Retina (tissue), 1 donor: ENCODE measurements around the gene CCL17.
A peak's percentile ranks its signal among the peaks of the same experiment; 100 is the strongest.

ENCODE experiments used
- DNase-seq: peaks from one replicate; pipeline ENCODE4 v3.0.0-alpha.2; 2016

The CCL17 gene

DNA sequence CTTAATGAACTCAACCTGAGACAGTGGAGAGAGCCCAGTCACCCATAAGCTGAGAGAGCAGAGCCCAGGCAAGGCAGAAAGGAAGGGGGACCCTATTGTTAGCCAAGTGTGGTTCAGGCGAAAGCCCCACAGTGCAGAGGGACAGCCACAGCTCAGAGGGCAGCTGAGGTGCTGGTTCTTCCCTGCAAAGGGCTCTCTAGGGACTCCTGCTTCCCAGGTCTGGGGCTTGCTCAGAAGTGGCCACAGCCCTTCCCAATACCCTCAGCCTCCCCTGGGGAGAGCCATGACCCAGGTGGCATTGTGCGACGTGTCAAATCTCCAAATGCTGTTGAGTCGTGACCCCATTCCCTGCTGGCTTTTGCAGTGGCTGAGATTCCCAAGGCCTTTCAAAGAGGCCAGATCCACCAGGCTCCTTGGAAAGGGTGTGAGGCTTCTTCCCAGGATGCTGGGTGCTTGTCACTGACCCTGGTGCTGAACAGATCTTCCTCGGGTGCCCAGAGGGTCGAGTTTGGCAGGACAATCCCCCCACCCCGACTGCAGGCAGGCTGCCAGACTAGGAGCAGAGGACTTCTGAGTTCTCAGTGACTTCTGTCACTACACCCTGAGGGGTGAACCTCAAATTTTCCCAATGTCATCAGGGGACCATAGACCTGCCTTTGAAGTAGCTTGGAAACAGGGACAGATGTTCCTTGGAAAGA lies 2.5 kb upstream of the CCL17 start:
- no peak for DNase-seq

DNA sequence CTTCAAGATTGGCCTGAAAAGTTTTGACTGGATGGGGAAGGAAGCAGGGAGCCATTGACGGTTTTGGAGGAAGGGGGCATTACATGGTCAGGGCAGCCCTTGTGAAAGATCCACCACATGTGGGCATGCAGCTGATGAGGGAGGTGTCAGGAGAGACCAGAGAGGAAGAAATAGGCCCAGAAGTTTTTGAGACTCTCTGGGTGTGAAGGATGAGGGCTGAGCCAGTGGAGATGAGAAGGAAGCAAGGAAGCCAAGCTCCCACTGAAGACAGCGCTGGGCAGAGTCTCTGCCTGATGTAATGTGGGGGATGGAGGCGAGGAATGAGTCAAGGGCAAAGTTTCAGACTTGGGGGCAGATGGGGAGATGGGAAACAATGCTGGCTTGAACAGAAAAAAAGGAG lies 530 bp downstream of the CCL17 start:
- DNase-seq, result no peak

DNA sequence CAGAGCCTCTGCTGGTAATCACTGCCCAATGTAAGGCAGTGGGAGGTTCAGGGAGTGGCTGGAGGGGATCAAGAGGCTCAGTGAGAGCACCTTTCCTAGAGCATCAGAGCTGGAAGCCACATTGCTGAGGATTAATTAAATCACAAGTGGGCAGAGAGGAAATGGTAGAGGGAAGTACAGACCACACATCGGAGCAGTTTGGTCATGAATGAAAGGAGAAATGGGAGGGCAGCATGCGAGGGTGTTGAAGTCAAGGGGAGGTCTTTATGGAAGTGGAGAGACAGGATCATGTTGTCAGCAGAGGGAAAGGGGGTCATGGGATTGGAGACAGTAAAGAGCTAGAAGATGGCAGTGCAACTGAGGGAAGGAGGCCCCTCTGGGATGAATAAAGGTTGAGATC lies 2.3 kb downstream of the CCL17 start:
- DNase-seq, result no peak

DNA sequence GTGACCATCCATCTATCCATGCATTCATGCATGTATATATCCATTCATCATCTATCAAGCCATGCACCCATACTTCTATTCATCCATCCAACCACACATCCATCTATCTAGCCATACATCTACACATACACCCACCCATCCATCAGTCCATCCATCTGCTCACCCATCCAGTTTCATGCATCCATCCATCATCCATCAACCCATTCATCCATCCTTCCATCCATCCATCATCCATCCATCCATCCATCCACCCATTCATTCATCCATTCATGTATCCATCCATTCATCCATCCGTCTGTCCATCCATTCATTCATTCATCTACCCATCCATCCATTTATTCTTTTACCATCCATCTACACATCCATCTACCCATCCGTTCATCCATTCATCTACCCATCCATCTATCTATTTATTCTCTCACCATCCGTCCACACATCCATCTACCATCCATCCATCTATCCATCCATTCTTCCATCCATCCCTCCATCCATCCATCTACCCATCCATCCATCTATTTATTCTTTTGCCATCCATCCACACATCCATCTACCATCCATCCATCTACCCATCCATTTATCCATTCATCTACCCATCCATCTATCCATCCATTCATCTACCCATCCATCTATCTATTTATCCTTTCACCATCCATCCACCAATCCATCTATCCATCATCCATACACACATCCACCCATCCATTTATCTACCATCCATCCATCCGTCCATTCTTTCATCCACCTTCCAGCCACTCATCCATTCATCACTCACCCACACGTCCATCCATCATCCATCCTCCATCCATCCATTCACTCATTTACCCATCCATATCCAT lies 3.2 kb downstream of the CCL17 start:
- DNase-seq, result no peak

DNA sequence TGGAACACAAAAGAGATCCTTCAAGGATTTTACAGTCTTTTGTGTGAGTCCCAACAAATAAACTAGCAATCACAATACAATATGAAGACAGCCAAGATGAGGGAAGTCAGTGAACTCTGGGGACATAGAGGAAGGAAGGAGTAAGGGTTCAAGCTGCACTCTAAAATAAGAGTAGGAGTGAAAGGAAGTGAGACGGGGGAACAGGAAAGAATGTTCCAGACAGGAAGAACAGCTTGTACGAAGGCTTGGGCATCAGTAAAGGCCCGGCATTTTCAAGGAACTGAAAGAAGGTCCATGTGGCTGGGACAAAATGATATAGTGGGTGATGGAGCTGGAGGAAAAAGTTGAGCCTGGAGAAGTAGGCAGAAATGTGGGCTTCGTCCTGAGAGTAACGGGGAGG lies 4.5 kb downstream of the CCL17 start:
- no peak for DNase-seq

DNA sequence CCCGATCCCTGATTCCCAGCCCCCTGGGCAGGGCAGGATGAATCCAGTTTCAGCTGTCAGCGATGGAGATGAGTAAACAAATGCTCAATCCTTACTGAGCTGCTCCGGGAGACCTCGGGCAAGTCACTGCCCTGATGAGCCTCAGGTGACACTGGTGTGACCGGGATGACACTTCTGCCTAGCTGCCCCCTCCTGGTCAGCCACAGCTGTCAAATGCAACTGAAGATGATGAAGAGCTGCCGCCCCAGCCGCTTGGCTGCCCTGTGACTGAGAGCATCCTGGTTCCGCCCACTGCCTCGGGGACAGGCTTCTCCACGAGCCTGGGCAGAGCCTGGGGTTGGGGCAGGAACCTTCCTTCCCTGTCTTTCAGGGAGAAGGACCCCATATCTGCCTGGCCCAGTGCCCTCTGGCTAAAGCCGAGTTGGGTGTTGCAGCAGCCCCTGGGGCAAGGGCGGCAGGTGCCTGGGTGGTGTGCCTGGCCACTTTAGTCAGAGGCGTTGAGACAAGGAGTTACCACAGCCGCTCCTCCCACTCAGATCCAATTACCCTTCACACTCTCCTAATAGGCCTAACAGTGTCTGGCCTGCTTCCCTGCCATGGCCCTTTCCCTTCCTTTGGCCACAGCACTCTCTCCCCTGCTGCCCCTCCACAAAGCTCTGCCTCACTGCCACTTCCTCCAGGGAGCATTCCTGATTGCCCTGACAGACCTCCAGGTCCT lies 5.5 kb downstream of the CCL17 start:
- no peak for DNase-seq

DNA sequence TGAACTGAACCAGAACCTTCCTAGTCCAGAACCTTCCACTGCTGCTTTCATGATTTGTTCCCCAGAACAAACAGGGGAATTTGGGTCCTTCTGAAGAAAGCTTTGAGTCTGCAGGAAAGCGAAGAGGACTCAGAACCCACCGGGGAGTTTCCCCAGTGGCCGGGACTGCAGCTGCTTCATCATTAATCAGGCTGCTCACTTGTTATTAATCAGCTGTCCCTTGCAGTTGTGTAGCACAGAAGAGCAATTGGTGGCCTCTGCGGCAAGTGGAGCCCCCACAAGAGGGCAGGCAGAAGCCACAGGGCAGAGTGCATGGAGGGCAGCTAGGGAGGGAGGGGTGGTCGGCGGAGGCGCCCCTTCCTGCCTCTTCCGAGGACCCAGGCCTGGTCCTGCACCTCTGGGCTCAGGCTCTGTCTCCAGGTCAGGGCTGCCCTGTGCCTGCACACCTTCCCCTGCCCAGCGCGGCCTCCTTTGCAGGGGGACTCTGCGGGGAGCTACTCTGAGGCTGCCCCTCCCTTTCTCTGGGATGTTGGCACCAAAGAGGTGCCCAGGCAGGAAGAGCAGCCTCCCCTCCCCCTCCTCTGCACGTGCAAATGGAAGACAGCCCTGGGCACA lies 6.9 kb downstream of the CCL17 start:
- DNase-seq, result peak; percentile 33

DNA sequence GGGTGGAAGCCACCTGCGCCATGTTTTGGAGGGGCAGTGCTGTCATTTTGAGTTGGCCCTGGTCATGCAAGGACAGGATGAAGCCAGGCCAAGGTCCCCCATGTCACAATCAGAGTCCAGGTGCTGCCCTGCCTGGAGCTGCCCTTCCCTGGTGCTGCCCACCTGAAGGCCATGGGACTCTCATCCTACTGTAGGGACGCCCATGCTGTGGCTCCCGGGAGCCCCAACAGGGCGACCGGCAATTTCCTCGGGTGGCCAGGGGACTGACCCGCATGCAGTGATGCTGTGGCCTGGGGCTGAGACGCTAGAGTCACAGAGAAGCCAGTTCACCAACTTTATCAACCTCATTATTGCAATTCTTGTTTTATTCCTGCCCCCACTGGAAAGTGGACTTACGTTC lies 8.0 kb downstream of the CCL17 start:
- no peak for DNase-seq

DNA sequence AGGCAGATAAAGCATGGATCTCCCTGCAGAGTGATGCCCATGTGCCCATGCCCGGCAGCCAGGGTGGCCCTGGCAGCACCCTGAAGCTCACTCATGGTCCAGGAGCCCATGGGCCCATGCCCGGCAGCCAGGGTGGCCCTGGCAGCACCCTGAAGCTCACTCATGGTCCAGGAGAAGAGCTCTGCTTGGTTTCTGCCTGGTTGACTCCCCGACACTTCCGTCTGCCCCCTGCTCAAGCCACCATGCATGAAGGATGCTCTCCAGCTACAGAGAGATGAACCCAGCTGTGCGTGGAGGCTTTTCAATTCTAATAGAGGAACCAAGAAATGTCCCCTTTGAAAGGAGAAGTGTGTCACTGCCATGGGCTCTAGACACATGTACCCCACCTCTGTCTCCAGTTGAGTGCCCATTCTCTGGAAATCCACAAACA lies 8.7 kb downstream of the CCL17 start:
- DNase-seq, result no peak

DNA sequence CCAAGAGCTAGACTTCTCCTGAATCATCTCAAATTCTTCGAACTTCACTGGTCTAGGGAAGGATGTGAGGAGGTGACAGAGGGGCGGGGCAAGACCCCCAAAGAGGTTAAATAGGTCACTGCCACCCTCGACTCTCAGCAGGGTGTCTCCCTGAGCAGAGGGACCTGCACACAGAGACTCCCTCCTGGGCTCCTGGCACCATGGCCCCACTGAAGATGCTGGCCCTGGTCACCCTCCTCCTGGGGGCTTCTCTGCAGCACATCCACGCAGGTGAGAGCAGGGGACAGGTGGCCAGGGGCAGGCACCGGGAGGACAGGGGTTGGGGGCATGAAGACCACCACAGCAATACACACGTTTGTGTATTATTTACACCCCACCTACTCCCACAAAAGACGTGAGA lies 9.2 kb downstream of the CCL17 start:
- DNase-seq, result no peak

DNA sequence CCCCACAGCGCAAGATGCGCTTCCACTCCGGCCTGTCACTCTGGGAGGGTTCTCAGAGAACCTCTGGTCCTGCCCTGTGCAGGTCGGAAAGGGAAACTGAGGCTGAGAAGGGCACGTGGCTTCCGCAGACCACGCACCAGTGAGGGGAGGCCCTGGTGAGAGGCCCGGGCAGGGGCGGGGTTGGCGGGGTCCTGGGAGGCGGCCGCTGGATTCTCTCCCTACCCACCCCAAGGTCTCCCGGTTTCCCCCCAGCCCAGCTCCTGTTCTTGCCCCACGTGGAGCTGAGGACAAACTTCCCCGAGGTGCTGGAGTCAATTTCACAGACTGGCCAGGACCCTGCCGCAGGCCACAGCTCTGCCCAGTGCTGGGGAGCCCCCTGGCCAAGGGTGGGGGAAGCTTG lies 11.5 kb downstream of the CCL17 start:
- no peak for DNase-seq

DNA sequence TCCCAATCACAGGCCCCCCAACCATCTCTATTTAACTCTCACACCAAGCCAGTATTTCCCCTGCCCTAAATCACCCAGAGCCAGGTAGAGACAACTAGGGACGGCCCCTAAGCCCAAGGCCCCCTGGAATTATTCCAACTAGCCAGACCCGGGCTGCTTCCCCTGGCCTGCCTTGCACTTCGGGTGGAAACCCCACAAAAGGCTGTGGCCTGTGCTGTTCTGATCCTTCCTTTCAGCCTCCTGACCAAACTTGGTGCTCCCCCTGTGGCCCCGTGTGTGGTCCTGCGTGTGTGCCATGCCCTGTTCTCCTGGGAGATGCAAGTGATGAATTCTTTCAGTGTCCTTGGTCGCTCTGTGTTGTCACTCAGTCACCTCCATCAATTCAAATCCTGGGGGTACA lies 14.9 kb downstream of the CCL17 start:
- DNase-seq, result no peak

DNA sequence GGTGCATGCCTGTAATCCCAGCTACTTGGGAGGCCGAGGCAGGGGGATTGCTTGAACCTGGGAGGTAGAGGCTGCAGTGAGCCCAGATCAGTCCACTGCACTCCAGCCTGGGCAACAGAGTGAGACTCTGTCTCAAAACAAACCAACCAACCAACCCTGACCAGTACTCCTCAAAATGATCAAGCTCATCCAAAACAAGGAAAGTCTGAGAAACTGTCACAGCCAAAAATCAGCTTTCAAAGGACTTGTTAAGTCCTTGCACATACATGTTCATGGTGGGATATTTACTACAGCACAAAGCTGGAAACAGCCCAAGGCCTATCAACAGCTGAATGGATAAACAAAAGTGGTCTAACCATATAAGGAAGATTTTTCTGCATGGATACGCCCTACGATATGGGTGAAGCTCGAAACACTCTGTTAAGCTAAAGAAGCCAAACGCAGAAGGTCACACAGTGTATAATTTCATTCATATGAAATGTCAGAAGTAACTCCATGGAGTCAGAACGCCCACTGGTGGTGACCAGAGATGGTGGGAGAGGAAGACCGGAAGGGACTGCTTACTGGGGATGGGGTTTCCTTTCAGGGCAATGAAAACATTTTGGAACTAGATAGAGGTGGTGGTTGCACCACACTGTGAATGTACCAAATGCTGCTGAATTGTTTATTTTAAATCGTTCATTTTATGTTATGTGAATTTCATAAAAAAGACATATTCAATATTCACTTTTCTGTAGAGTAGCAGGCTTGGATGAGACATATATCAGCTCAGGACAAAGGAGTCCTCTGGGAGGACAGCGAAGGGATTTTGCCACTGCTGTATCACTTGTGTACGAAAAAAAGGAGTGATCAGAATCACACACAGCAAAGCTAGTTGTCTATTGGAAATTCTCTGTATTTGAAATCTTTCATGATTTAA lies 17.7 kb downstream of the CCL17 start:
- DNase-seq, result peak; percentile 49

DNA sequence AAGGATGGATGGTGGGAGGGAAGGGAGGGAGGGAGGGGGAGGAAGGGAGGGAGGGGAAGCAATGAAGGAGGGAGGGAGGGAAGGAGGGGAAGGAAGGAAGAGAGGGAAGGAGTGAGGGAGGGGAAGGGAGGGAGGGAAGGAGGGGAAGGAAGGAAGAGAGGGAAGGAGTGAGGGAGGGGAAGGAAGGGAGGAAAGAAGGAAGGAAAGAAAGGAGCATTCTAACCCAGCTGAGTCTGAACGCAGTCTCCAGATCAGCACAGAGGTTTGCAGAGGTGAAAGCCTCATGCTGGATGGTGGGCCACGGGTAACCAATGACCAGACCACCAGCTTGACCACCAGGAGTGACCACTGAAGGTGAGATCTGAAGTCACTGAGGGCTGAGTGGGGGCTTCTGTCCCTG lies 18.6 kb downstream of the CCL17 start:
- DNase-seq, result no peak

DNA sequence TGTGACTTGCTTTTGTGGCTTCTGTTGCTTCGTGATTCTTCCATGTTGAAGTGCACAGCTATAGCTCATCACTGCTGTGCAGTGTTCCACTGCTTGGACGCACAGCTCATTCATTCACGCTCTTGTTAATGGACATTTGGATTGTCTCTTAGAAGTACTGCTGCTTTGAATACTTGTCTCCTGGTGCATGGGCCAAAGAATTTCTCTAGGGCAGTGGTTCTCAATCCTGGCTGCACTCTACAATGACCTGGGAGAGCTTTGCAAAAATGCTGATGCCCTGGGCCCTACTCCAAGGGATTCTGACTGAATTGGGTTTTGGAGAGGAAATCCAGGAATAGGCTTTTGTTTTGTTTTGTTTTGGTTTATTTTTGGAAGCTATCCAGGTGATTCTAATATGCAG lies 20.0 kb downstream of the CCL17 start:
- DNase-seq, result no peak

DNA sequence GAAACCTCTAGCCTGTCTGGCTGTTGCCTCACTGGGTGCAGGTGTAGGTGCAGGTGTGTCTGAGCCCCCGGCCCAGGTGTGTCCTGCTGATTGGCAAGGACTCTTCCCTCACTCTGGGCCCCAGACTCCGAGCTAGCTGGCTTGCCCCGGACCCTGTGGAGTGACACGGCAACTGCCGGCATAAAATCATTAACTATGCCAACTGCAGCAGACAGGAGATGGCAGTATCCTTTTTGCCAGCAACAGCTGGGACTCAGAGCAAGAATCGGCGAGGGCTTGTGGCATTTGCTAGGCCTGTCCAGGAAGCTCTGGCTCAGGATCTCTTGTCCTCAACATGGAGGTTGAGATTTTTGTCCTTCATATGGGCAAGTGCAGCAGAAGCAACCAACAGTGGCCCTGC lies 21.8 kb downstream of the CCL17 start:
- DNase-seq, result no peak

DNA sequence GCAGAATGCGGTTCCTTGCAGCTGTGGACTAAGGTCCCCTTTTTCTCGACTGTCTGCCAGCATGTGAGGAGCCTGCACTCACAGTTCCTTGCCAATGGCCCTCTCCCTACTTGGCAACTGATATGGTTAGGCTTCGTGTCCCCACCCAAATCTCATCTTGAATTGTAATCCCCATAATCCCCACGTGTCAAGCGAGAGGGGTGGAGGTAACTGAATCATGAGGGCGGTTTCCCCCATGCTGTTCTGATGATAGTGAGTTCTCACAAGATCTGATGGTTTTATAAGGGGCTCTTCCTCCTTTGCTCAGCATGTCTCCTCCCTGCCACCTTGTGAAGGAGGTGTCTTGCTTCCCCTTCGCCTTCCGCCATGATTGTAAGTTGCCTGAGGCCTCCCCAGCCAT lies 22.7 kb downstream of the CCL17 start:
- no peak for DNase-seq

DNA sequence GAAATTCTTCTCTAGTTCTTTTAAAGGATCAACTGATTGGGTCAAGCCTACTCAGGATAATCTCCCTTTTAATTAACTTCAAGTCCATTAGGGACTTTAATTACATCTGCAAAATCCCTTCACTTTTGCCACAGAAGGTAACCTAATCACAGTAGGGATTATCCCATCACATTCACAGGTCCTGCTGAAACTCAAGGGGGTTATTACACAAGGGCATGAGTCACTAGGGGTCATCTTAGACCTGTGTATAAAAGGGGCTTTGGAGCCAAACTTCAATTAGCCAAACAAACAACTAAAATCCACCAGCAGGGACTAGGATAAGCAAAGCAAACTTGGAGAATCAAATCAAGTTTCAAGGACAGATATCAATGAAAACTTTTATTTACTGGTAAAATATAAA lies 23.3 kb downstream of the CCL17 start:
- DNase-seq, result no peak

DNA sequence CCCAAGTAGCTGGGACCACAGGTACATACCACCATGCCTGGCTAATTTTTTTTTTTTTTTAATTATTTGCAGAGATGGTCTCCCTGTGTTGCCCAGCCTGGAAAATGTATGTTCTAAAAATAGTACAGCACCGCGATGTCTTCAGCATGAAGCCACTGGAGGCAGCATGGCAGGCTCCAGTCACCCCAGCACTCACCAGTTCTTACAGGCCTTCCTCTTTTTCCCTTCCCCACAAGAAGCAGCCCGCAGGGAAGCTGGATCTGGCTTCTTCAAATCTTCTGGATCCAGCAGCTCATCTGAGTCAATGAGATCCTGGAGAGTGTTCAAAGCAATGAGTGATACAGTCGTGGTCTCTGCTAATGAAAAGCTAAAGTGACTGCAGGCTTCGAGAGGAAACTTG lies 26.4 kb downstream of the CCL17 start:
- DNase-seq, result no peak

DNA sequence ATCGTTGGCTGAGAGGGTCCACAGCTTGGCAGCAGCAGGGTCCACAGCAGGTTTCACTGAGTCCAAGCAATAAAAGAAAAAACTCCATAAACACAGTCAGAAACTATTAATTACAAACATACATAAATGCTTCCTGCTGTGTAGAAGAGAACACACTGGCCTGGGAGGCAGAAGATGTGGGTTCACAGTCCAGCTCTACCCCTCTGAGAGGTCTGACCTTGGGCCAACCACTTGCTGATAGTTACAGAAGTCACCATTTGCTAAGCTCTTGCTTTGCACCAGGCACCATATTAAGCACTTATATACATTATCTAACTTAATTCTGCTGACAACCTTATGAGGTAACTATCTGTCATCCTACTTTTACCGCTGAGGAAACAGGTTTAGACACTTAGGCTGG lies 27.9 kb downstream of the CCL17 start:
- DNase-seq, result no peak

DNA sequence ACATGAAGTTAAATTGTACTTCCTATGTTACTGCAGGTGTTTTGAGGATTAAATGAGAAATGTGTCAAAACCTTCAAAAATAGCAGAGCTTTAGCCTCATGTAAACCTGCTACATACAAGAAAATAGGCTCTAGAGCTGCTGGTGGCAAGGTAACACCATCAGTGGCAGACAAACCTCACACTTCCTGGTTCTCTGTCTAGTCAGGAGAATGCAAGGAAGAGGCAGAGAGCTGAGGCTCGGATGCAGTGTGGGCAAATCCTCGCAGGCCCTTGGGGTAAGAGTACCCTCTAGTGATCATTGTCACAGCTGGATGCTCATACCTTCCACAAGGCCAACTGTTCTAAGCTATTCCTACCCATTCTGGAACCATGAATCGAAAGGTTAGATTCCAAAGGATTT lies 28.4 kb downstream of the CCL17 start:
- DNase-seq, result no peak

DNA sequence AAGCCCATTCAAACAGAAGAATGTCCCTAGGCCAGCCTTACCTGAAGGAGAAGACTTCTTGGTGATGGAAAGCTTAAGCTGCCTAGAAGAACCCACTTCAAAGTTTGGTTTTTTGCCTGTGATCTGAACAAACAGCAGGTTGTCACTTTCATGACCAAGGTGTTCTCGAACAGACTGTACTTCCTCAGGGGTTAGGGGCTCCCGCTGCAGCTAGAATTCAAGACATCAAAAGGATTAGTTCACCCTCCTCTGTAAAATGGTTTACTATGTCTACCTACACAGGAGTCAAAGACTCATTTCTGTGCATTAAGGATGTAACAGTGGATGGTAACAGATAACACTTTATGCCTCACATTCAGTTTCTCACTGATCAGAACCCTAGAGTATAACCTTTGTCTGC lies 29.4 kb downstream of the CCL17 start:
- no peak for DNase-seq
